Esophagus muscularis mucosa (tissue), 4 donors: ENCODE results near the gene COL6A1. TPM values are rescaled to one million over a fixed set of nuclear protein-coding genes. Genes with fewer than 3 reads are reported as not detected.

Experiments used
- DNase-seq: peaks from one replicate; pipeline ENCODE4 v3.0.0-alpha.2; 2017; ENCODE audit errors: extremely low spot score
- H3K27ac ChIP-seq, 4 donors: fragments of 200-600 bp; sonication (generic); replicated peaks in 1 of 4; 1 replicate in 3 of 4; 2 replicates in 1 of 4; pipeline ENCODE4 v1.5.1; 2016 to 2019; ENCODE audit warnings: mild to moderate bottlenecking in 1 of 4
- H3K27me3 ChIP-seq, 4 donors: fragments of 200-600 bp; sonication (generic); one replicate each; pipeline versions ENCODE4 v1.5.1 to v1.6.0; 2016 to 2019
- H3K36me3 ChIP-seq, 4 donors: fragments of 200-600 bp; sonication (generic); one replicate each; pipeline ENCODE4 v1.5.1; 2016 to 2019
- H3K4me1 ChIP-seq, 4 donors: fragments of 200-600 bp; sonication (generic); one replicate each; pipeline ENCODE4 v1.5.1; 2016 to 2019
- H3K4me3 ChIP-seq, 4 donors: fragments of 200-600 bp; sonication (generic); 1 replicate in 2 of 4; 2 replicates in 2 of 4; pipeline ENCODE4 v1.5.1; 2016 to 2019; ENCODE audit warnings: mild to moderate bottlenecking in 4 of 4, moderate library complexity in 1 of 4
- H3K9me3 ChIP-seq, 4 donors: fragments of 200-600 bp; sonication (generic); 1 replicate in 3 of 4; 2 replicates in 1 of 4; pipeline ENCODE4 v1.5.1; 2016 to 2019
- EP300 ChIP-seq: sonication (generic); formaldehyde crosslinking; IDR thresholded peaks from one replicate; pipeline ENCODE4 v1.6.1; 2017; ENCODE audit warnings: antibody characterized with exemption
- POLR2A ChIP-seq: fragments of 450-650 bp; IDR thresholded peaks from one replicate; pipeline ENCODE4 v1.6.1; 2017; ENCODE audit warnings: antibody characterized with exemption, moderate library complexity, mild to moderate bottlenecking, low read depth
- POLR2AphosphoS5 ChIP-seq, 2 donors: sonication (generic); formaldehyde crosslinking; IDR thresholded peaks; one replicate each; pipeline ENCODE4 v1.6.1; 2017; ENCODE audit warnings: antibody characterized with exemption in 2 of 2
- WGBS: methylation state at CpG from one replicate; pipeline ENCODE4 v1.1.5; 2018; 5-methylcytosine and 5-hydroxymethylcytosine counted together
- intact Hi-C: fragments of 100-400 bp; cut with DNase I; formaldehyde crosslinking; loops from one replicate; pipeline ENCODE4 v1.15.1; 2023
- total RNA-seq, 4 donors: library from RNA; depleted of rRNA; stranded (reverse); fragments of >200 nt; gene quantifications; one replicate each; pipeline versions ENCODE4 v1.1.0 to v1.2.1, GENCODE V29; 2016
- TF ChIP-seq, protein P1 (sequence below), 3 experiments: fragments of 200-600 bp in 2 of 3; fragments of 450-650 bp in 1 of 3; sonication (generic) in 2 of 3; IDR thresholded peaks; one replicate each; pipeline ENCODE4 v1.5.1; 2017 to 2019; ENCODE audit warnings: antibody characterized with exemption in 3 of 3, mild to moderate bottlenecking in 2 of 3, moderate library complexity in 1 of 3

COL6A1 gene, protein sequence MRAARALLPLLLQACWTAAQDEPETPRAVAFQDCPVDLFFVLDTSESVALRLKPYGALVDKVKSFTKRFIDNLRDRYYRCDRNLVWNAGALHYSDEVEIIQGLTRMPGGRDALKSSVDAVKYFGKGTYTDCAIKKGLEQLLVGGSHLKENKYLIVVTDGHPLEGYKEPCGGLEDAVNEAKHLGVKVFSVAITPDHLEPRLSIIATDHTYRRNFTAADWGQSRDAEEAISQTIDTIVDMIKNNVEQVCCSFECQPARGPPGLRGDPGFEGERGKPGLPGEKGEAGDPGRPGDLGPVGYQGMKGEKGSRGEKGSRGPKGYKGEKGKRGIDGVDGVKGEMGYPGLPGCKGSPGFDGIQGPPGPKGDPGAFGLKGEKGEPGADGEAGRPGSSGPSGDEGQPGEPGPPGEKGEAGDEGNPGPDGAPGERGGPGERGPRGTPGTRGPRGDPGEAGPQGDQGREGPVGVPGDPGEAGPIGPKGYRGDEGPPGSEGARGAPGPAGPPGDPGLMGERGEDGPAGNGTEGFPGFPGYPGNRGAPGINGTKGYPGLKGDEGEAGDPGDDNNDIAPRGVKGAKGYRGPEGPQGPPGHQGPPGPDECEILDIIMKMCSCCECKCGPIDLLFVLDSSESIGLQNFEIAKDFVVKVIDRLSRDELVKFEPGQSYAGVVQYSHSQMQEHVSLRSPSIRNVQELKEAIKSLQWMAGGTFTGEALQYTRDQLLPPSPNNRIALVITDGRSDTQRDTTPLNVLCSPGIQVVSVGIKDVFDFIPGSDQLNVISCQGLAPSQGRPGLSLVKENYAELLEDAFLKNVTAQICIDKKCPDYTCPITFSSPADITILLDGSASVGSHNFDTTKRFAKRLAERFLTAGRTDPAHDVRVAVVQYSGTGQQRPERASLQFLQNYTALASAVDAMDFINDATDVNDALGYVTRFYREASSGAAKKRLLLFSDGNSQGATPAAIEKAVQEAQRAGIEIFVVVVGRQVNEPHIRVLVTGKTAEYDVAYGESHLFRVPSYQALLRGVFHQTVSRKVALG
- 1,000 to 10,000 TPM in 2 of 4 donors, 100 to 1,000 TPM in 2; 646 to 1,432 (median 1,078) TPM for total RNA-seq

DNA sequence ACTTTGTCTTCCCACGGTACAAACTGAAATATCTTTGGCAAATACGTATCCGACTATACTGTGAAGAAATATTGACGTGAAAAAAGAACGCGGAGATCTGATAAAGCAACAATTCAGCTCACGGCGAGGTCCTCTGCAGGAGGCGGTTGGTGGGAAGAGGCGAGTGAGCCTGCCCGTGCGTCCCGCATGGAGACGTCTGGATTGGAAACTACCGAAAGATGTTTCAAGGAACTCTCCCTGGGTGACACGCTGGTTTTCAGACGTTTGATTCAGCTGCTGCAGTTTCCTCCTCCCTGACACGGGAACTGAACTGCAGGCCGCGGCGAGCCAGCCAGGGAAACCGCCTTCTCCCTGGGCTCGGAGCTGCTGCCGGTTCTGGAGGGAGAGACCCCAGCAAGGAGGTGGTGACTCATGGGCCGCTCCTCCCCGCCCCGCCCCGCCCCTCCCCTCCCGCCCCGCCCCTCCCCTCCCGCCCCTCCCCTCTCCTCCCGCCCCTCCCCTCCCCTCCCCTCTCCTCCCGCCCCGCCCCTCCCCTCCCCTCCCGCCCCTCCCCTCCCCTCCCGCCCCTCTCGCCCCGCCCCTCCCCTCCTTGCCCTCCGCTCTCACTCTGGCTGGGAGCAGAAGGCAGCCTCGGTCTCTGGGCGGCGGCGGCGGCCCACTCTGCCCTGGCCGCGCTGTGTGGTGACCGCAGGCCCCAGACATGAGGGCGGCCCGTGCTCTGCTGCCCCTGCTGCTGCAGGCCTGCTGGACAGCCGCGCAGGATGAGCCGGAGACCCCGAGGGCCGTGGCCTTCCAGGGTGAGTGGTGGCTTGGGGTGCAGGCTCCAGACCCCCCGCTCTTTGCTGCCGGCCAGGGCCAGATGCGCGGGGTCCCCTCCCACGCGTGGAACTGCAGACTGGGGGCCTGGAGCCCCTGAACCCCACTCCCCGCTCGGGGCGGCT lies at the start of gene COL6A1:
TSS of gene COL6A1 (plus strand) at position 620 of the 941 bp plus-strand sequence. CDS start at position 701, 81 bp downstream.
- peaks cover 51 to 82% (median 78%) of the 10 kb centered on the region in 4 donors for H3K4me1 ChIP-seq
- WGBS, result 0% methylated on average over 25 of the region's 63 CpGs

DNA sequence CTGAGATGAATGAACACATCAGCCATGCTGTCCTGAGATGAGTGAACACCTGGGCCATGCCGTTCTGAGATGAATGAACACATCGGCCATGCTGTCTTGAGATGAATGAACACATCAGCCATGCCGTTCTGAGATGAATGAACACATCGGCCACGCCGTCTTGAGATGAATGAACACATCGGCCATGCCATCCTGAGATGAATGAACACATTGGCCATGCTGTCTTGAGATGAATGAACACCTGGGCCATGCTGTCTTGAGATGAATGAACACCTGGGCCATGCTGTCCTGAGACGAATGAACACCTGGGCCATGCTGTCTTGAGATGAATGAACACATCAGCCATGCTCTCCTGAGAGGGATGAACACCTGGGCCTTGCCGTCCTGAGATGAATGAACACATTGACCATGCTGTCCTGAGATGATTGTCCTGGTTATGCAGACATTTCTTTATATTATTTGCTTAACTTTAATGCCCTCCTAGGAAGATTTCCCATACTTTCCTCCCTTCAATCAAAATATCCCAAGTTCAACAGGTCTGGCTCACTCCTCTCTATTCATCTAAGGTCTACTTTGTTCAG lies 48.6 kb upstream of the COL6A1 start:
- no peak for DNase-seq
- Histone ChIP-seq H3K4me1 (no peaks in the 10 kb centered on the region), H3K36me3 (peaks cover 0 to 15% (median 2%) of the 10 kb centered on the region in 4 donors), H3K4me3 (no peak overlapping the region), H3K27ac (no peak overlapping the region), H3K9me3 (peaks cover 0 to 28% (median 20%) of the 10 kb centered on the region in 4 donors), H3K27me3 (no peaks in the 10 kb centered on the region)
- WGBS, result 67% methylated on average over 9 of the region's 9 CpGs
- TF ChIP-seq EP300, result no peak
- TF ChIP-seq, protein P1, sequence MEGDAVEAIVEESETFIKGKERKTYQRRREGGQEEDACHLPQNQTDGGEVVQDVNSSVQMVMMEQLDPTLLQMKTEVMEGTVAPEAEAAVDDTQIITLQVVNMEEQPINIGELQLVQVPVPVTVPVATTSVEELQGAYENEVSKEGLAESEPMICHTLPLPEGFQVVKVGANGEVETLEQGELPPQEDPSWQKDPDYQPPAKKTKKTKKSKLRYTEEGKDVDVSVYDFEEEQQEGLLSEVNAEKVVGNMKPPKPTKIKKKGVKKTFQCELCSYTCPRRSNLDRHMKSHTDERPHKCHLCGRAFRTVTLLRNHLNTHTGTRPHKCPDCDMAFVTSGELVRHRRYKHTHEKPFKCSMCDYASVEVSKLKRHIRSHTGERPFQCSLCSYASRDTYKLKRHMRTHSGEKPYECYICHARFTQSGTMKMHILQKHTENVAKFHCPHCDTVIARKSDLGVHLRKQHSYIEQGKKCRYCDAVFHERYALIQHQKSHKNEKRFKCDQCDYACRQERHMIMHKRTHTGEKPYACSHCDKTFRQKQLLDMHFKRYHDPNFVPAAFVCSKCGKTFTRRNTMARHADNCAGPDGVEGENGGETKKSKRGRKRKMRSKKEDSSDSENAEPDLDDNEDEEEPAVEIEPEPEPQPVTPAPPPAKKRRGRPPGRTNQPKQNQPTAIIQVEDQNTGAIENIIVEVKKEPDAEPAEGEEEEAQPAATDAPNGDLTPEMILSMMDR (IDR thresholded peaks at IDR 0.05), result no peak
- no peak for TF ChIP-seq POLR2A
- TF ChIP-seq POLR2AphosphoS5 (IDR thresholded peaks at IDR 0.05), result no peak
- intact Hi-C loops, result no loop called here

More for the DNA sequence above, at the start of gene COL6A1:
- H3K27me3 ChIP-seq, result no peaks in the 10 kb centered on the region
- H3K36me3 ChIP-seq, result peaks cover 6 to 28% (median 28%) of the 10 kb centered on the region in 4 donors
- intact Hi-C loops, result loop anchor here (5.0 kb wide), 1 partner anchor 46 kb away; no protein-coding TSS in a partner anchor
- peak; percentile 96 for DNase-seq
- H3K4me3 ChIP-seq, result peak within 1 kb of the TSS; percentile 70 to 88 (median 78)
- peak within 1 kb of the TSS; percentile 96 to 99 (median 98) for H3K27ac ChIP-seq
- H3K9me3 ChIP-seq, result no peaks in the 10 kb centered on the region
- TF ChIP-seq POLR2A, result peak; percentile 74
- TF ChIP-seq POLR2AphosphoS5 (IDR thresholded peaks at IDR 0.05), result peak; percentile 94 to 98
- TF ChIP-seq, protein P1 (IDR thresholded peaks at IDR 0.05), result no peak
- TF ChIP-seq EP300, result no peak

DNA sequence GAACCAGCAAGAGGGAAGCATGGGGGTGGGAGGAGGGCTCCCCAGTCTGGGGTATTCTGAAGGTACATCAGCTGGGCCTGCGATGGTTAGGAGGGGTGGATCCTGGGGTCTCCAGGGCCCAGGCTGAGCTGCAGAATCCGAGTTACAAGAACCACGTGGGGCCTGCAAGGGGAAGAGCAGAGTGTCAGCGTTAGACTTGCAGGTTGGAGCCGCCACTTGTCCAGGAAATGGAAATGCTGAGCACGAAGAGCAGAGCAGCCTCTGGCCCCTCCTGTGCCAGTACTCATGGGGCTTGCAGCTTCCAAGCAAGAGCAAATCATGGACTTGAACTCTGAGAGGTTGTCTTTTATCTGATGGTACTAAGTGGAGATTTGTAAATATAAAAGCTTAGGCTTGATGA lies 47.5 kb upstream of the COL6A1 start:
- peaks cover 0 to 28% (median 20%) of the 10 kb centered on the region in 4 donors for H3K9me3 ChIP-seq
- TF ChIP-seq EP300 (no peak), POLR2AphosphoS5 (IDR thresholded peaks at IDR 0.05) (no peak)
- TF ChIP-seq, protein P1 (IDR thresholded peaks at IDR 0.05), result no peak
- H3K27ac ChIP-seq, result no peak overlapping the region
- no peak for DNase-seq
- H3K27me3 ChIP-seq, result no peaks in the 10 kb centered on the region
- intact Hi-C loops, result no loop called here
- peaks cover 0 to 15% (median 2%) of the 10 kb centered on the region in 4 donors for H3K36me3 ChIP-seq
- H3K4me3 ChIP-seq, result no peak overlapping the region
- H3K4me1 ChIP-seq, result no peaks in the 10 kb centered on the region
- 85% methylated on average over 6 of the region's 6 CpGs for WGBS

DNA sequence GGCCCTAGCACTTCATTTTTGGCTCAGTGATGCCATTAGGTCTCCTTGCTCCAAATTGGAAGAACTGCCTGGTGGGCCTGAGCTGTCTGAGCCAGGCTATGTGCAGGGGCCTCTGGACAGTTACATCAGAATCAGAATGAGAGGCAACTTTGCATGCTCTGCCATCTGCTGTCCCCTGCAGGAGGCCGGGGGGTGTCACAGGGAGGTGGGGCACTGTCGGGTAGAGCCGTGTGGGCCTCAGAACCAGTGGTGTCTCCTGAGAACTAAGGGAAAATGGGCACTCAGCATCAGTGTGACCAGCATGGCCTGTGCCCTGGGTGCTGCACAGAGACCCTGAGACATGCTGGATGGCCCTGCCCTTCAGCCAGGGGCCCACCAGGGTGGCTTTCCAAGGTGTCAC lies 47.0 kb upstream of the COL6A1 start:
- Histone ChIP-seq H3K36me3 (peaks cover 0 to 15% (median 2%) of the 10 kb centered on the region in 4 donors), H3K27me3 (no peaks in the 10 kb centered on the region), H3K9me3 (peaks cover 0 to 28% (median 20%) of the 10 kb centered on the region in 4 donors), H3K4me3 (no peak overlapping the region), H3K27ac (no peak overlapping the region), H3K4me1 (no peaks in the 10 kb centered on the region)
- 79% methylated on average over 3 of the region's 3 CpGs for WGBS
- DNase-seq, result no peak
- no peak for TF ChIP-seq EP300
- TF ChIP-seq POLR2AphosphoS5 (IDR thresholded peaks at IDR 0.05), result no peak
- TF ChIP-seq, protein P1 (IDR thresholded peaks at IDR 0.05), result no peak
- intact Hi-C loops, result no loop called here
